HG03045 (cell line): Measurements from ENCODE around the gene EXOC2.

Experiments used
- ATAC-seq: cut with Tn5 transposase; IDR thresholded peaks from one replicate; pipeline ENCODE4 v1.9.1; 2021; ENCODE audit warnings: mild to moderate bottlenecking, moderate library complexity; ENCODE audit not compliant: unreplicated experiment

The EXOC2 gene

GRCh38 chr6:503610-504362, 189.2 kb downstream of the EXOC2 start:
- ATAC-seq = no peak

DNA sequence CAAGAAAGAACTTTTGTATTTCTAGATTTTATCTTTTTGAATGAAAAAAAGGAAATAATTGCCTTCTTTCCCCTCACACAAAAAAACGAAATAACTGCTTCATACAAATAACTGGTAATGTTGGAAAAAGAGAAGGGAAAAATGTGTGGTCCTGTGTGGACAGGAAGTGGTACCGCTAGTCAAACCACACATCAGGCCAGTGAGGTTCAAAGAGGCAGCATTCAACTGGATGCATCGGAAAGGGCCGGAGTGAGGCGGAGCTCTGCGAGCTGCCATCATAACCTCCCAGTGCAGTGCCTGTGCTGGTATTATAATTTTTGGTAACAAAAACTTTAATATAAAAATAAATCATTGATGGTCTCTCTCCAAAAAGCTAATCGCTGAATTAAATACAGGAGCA, 190.2 kb downstream of the EXOC2 start:
- ATAC-seq = no peak

DNA sequence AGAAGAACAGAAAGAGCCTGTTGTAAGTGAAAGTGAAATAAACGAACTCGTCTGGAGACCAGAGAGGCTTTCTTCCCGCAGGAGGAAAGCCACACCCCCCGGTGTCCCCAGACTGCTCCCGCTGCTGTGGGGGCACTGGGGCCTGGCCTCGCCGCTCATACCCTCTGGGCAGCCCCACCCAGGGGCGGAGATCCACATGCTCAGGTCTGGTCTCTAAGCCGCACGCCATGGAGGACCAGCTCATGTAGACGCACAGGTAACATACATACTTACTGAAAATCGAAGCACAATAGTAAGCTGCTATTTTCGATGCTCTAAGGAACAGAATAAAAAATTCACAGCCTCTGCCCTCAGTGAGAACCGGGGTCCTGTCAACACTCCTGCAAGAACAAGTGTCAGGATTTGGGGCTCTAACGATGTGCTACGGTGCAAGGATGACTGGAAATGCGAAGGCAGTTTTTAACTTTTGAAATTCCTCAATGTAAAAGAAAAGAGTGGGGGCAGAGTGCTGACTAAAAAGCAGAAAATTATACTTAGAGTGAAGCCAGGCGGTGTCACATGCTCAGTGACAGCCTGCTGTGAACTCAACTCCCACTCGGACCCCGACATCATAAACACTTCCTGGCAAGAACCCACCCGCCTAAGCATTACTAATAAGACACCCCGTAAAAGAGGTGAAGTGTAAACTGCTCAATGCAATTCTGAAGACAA, 190.9 kb downstream of the EXOC2 start:
- ATAC-seq = no peak

DNA sequence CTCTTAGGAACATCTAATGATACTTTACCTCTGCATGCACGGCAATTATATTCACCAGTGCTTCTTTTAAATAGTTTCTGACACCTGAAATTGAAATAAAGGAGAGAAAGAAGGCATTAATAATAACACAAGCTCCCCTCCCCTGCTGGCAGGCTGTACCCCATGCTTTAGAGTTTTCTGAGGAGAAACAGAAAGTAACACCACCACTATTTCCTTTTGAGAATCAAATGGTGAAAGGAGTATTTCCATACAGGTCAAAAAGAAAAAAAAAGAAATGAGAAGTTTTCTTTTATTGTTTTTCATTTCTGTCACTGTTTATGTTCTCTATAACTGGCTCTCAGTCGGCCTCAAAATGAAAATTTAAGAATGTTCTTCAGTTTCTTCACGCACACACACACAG, 193.3 kb downstream of the EXOC2 start:
- no peak for ATAC-seq

- peak; percentile 63 for ATAC-seq
Observed at GRCh38 chr6:498795-499231, 194.1 kb downstream of the EXOC2 start.

GRCh38 chr6:497258-497657, 195.7 kb downstream of the EXOC2 start:
- no peak for ATAC-seq

- ATAC-seq = no peak
Observed at GRCh38 chr6:496649-497048, 196.3 kb downstream of the EXOC2 start.

DNA sequence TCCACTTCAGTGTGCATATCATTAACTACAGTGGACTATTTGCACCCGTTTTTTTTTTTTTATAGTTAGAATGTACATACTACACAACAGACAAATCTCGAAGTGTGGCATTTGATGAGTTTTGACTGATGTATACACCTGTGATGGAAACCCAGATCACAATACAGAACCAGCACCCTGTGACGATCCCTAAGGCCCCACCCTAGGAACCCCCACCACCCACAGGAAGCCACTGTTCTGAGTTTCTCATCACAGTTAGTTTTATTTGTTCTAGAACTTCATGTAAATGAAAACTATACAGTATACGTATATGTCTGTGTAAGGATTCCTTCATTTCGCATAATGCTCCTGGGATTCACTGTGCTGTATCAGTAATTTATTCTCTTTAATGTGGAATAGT, 198.5 kb downstream of the EXOC2 start:
- ATAC-seq = no peak

GRCh38 chr6:493840-494239, 199.1 kb downstream of the EXOC2 start:
- no peak for ATAC-seq

DNA sequence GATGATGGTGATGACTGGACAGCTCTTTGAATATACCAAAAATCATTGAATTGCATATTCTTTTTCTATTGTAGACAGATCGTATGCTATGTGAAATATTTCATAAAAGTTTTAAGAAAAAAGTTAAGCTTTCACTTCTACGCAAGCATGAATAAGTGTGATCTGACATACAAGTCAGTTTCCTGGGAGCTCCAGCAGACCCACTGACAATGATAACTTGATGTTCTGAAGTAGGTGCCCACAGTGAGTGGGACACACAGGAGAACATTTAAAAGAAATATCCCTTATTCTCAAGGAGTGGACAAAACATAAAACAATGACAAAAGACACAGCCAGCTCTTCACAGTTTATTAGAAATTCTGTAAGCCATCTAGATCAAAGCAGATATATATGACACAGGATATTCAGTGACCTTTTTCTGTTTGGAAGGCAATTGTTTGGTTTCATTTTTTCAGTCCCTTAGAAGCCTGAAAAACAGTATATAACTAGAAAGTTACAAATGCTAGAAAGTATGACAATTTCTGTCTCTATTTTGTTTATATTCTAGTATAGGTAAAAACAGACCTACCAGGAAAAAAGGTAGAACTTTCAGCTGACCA, 200.0 kb downstream of the EXOC2 start:
- no peak for ATAC-seq

GRCh38 chr6:492178-492577, 200.8 kb downstream of the EXOC2 start:
- no peak for ATAC-seq

GRCh38 chr6:491233-491632, 201.7 kb downstream of the EXOC2 start:
- ATAC-seq = no peak

GRCh38 chr6:490251-491037, 202.5 kb downstream of the EXOC2 start:
- ATAC-seq = no peak

DNA sequence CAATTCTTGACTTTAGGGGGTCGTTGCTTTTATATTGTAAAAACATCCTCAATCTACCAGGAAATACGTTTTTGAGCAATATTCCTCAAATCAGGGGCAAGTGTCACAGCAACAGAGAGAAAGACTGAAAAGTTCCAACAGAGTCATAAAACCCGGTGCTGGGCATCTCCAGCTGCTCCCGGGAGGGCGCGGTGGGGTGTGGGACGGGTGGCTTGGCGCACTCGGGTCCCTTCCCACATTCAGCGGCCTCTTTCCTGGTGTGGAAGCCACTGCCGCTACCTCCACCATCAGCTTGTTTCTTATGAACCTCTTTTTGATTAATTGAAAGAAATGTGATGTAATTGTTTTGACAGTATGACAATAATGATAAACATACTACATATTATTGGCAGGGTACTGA, 203.2 kb downstream of the EXOC2 start:
- ATAC-seq = no peak

DNA sequence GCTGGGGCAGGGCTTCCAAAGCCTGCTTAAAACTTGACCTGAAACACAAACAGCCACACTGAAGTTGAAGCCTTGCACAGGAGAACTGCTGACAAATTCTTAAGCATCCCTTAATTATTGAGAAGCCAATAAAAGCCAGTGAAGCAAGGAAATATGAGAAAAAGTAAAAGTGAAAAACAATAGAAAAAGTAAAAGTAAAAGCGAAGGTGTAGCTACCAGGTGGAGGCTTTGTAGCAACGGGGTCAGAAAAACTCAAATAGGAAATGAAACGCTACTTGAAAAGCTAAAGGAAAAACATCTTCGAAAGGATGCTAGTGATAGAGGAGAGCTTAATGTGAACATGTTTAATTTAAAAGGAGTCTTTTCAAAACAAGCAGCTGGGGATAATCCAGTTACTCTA, 203.9 kb downstream of the EXOC2 start:
- ATAC-seq = no peak

GRCh38 chr6:487956-488355, 205.0 kb downstream of the EXOC2 start:
- ATAC-seq = no peak

- no peak for ATAC-seq
Observed at GRCh38 chr6:485655-486170, 207.2 kb downstream of the EXOC2 start.

GRCh38 chr6:484746-485145, 208.2 kb downstream of the EXOC2 start:
- no peak for ATAC-seq

DNA sequence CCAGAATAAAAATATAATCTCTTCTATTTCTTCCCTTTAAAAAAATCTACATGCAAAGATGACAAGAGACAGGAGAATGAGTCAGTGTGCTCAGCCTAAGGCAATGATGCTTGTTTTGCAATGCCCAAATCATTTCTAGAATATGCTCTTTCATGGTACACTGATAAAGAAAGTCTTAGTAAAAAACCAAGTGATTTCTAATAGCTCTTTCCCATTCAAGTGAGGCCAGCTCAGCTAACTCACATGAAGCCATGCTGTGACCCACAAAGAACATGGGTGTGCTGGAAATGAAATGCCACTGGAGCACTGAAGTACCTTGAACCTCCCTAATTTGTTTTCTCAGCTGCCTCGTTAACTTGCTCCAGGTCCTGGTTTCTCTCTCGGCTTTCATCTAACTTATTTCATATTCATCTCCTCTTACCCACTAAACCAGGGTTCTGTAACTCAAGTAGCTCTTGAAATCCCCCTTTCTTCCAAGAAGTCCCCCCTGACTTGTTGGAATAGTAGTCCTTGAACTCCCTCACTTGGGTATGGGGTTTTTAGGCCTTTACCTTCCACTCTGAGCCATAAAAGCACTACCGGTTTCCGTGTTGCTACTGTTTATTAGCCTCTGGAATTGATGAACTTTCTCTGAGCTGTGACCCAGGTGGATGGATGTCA, 208.7 kb downstream of the EXOC2 start:
- ATAC-seq = no peak

DNA sequence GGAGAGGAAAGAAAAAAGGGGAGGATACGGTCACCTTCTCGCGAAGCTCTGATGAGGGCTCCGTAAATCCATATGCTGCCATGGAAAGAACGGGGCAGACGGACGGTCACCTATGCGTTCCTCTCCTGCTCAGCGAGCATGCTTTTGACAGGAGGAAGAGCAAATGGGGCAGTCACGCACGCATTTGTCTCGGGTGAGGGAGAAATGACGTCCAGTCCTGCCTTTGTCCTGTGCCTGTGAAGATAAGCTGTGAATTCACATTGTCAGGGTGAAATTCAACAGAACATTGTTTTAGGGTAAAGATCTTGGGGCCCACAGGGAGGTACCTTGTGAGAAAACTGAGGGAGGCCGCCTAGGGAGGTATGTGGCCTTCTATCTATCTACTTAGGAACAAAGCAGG, 217.6 kb downstream of the EXOC2 start:
- no peak for ATAC-seq
